Psoas muscle (tissue), 8 donors: ENCODE data around the gene MTX2. TPM values are rescaled to one million over a fixed set of nuclear protein-coding genes. Genes with fewer than 3 reads are reported as not detected.

Experiments
- ATAC-seq, 4 donors: fragments of 200-7000 bp; cut with Tn5 transposase; one replicate each; pipeline ENCODE4 v1.9.1; 2020; ENCODE audit warnings: moderate library complexity in 3 of 4, mild to moderate bottlenecking in 2 of 4
- DNase-seq, 2 donors: peaks; one replicate each; pipeline ENCODE4 v3.0.0-alpha.2; 2020
- H3K27ac ChIP-seq: fragments of 200-600 bp; one replicate; pipeline ENCODE4 v1.8.0; 2022
- H3K27me3 ChIP-seq, 3 donors: fragments of 200-600 bp in 1 of 3; one replicate each; pipeline versions ENCODE4 v1.6.1 to v1.8.0; 2013 to 2022; ENCODE audit warnings: low read length in 2 of 3, mild to moderate bottlenecking in 2 of 3, moderate library complexity in 1 of 3; ENCODE audit not compliant: insufficient read depth in 3 of 3
- H3K36me3 ChIP-seq, 2 donors: fragments of 200-600 bp in 1 of 2; one replicate each; pipeline versions ENCODE4 v1.6.1 to v1.8.0; 2013 to 2022; ENCODE audit warnings: low read depth in 1 of 2, mild to moderate bottlenecking in 1 of 2, moderate library complexity in 1 of 2; ENCODE audit not compliant: insufficient read depth in 1 of 2
- H3K4me1 ChIP-seq: fragments of 200-600 bp; one replicate; pipeline ENCODE4 v1.8.0; 2022
- H3K4me3 ChIP-seq: fragments of 200-600 bp; one replicate; pipeline ENCODE4 v1.8.0; 2022; ENCODE audit warnings: mild to moderate bottlenecking
- H3K9me3 ChIP-seq: fragments of 200-600 bp; one replicate; pipeline ENCODE4 v1.8.0; 2022
- CTCF ChIP-seq: fragments of 200-600 bp; IDR thresholded peaks from one replicate; pipeline ENCODE4 v1.8.0; 2022; ENCODE audit warnings: antibody characterized with exemption
- WGBS, 3 donors: extraction: QIAGEN DNeasy Blood & Tissue Kit; methylation state at CpG; one replicate each; pipeline versions ENCODE4 v1.1.6 to v1.1.7; 2013; 5-methylcytosine and 5-hydroxymethylcytosine counted together
- intact Hi-C, 2 donors: fragments of 100-400 bp; cut with DNase I; formaldehyde crosslinking; loops; one replicate each; pipeline versions ENCODE4 v1.11.0 to v1.14.2; 2022
- polyA plus RNA-seq, 3 donors: library from polyadenylated mRNA; stranded (reverse); fragments of 200-250 nt; gene quantifications; one replicate each; pipeline ENCODE4 v1.2.3, GENCODE V29; 2013
- total RNA-seq, 4 donors: library from RNA; stranded (reverse); fragmentation: NEBNext Ultra II Directional in 2 of 4; extraction: Animal tissue kit (Norgen Biotek cat#: 25700) in 2 of 4; gene quantifications; one replicate each; pipeline versions ENCODE4 v1.2.1 to v1.2.4, GENCODE V29; 2021 to 2023
- donor health status: healthy with polysubstance abuse.
- donor health status: DM: no; HTN: no; CAD: no; lungs with moderate emphysema.
- donor health status: Bipolar disorder and iron deficiency.
- donor health status: healthy.
- donor health status: DM: yes; HTN: yes; CAD: no.
- donor health status: DM: no; HTN: no; CAD: no.
- donor health status: DM: no; HTN: no; CAD: no.
- donor health status: DM: yes; HTN: yes; CAD: no.

MTX2 gene
- total and polyA plus RNA-seq, 7 donors = 33.2 to 91.7 (median 43.6) TPM

- Histone ChIP-seq H3K4me1 (peaks cover 27% of the 10 kb centered on the region), H3K27me3 (no peaks in the 10 kb centered on the region), H3K36me3 (no peaks in the 10 kb centered on the region), H3K4me3 (peak overlapping the region; percentile 83), H3K27ac (peak overlapping the region; percentile 93), H3K9me3 (no peaks in the 10 kb centered on the region)
- WGBS, 3 donors = 45 to 51% (median 46%) methylated on average over 18 of the region's 18 CpGs
- ATAC-seq (peak in 2 of 4 donors; percentile 3 to 30), DNase-seq (no peak)
- no peak for TF ChIP-seq CTCF
- intact Hi-C loops = loop anchor here in 1 of 2 donors (5.0 kb wide), 1 partner anchor 128 kb away; no protein-coding TSS in a partner anchor
Measured at GRCh38 chr2:176270100-176270750, 983 bp downstream of the MTX2 start.

DNA sequence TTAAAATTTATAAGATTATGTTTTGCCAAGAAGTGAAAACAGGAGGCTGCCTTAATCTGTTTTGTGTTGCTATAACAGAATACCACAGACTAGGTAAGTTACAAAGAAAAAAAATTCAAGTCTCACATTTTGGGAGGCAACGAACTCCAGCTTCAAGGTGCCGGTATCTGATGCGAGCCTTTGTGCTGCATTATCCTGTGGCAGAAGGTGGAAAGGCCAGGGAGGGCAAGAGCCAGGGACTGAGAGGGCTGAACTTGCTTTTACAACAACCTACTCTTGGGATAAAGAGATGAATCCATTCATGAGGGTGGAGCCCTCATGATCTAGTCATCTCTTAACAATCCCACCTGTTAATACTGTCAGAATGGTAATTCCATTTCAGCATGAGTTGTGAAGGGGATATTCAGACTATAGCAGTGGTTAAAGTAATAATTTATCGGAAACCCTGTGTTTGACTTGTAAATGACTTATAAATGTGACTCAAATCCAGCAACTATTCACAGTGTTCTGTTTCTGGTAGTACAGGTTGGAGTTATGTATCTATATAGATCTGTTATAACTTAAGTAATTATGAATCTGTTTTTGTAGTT lies 3.7 kb downstream of the MTX2 start:
- no peaks in the 10 kb centered on the region for H3K9me3 ChIP-seq
- WGBS, 3 donors = 87 to 90% (median 88%) methylated on average over 4 of the region's 4 CpGs
- H3K27me3 ChIP-seq = no peaks in the 10 kb centered on the region
- no peak for DNase-seq
- ATAC-seq = no peak
- H3K4me3 ChIP-seq = no peak overlapping the region
- peaks cover 33% of the 10 kb centered on the region for H3K4me1 ChIP-seq
- TF ChIP-seq CTCF = no peak
- intact Hi-C loops = loop anchor here in 1 of 2 donors (5.0 kb wide), 1 partner anchor 131 kb away; no protein-coding TSS in a partner anchor
- no peaks in the 10 kb centered on the region for H3K36me3 ChIP-seq
- H3K27ac ChIP-seq = no peak overlapping the region

- ATAC-seq (no peak), DNase-seq (no peak)
- Histone ChIP-seq H3K27ac (no peak overlapping the region), H3K4me1 (peaks cover 36% of the 10 kb centered on the region), H3K9me3 (no peaks in the 10 kb centered on the region), H3K36me3 (no peaks in the 10 kb centered on the region), H3K27me3 (no peaks in the 10 kb centered on the region), H3K4me3 (no peak overlapping the region)
- TF ChIP-seq CTCF = no peak
- intact Hi-C loops = no loop called here
- WGBS, 3 donors = 92 to 96% (median 94%) methylated on average over 1 of the region's 1 CpG
Measured at GRCh38 chr2:176278927-176279326, 9.7 kb downstream of the MTX2 start.

GRCh38 chr2:176280156-176280555 lies 10.9 kb downstream of the MTX2 start:
- no peak for TF ChIP-seq CTCF
- H3K27ac ChIP-seq = no peak overlapping the region
- WGBS, 3 donors = 77 to 94% (median 88%) methylated on average over 3 of the region's 3 CpGs
- H3K36me3 ChIP-seq = no peaks in the 10 kb centered on the region
- H3K4me1 ChIP-seq = peaks cover 32% of the 10 kb centered on the region
- no peaks in the 10 kb centered on the region for H3K9me3 ChIP-seq
- no peak overlapping the region for H3K4me3 ChIP-seq
- intact Hi-C loops = no loop called here
- ATAC-seq (no peak), DNase-seq (no peak)
- H3K27me3 ChIP-seq = no peaks in the 10 kb centered on the region
